ENCODE results near the gene RRP1B. TPM values are rescaled to one million over a fixed set of nuclear protein-coding genes. Genes with fewer than 3 reads are reported as not detected.

The RRP1B gene
- total and polyA plus RNA-seq, 2 of the 13 experiments (the other 11 are each of a cell fraction or from before 2014, with no cell fraction given), result 16.3 to 46.2 TPM

GRCh38 chr21:43646550-43647260 lies 12.7 kb upstream of the RRP1B start (continued):
- peak; percentile 71 for TF ChIP-seq ARID5B (CRISPR knock-in tag; IDR thresholded peaks at IDR 0.05)
- TF ChIP-seq PRDM10 (CRISPR knock-in tag; IDR thresholded peaks at IDR 0.05; ENCODE audit: low read depth), result peak; percentile 32; the same call in 1 of the 2 replicates
- no peak for TF ChIP-seq ZNF136 (CRISPR knock-in tag; IDR thresholded peaks at IDR 0.05; ENCODE audit: low read depth)
- TF ChIP-seq ZNF24 (IDR thresholded peaks at IDR 0.05), result no peak
- no peak for TF ChIP-seq CHD2 (IDR thresholded peaks at IDR 0.05; ENCODE audit: low read depth, low read length)
- no peak for TF ChIP-seq ZNF251 (CRISPR knock-in tag; IDR thresholded peaks at IDR 0.05)
- TF ChIP-seq MAX (IDR thresholded peaks at IDR 0.05), result peak; percentile 20; the same call in 1 of the 2 replicates
- peak; percentile 24; the same call in 1 of the 2 replicates for TF ChIP-seq ARID4A (CRISPR knock-in tag; IDR thresholded peaks at IDR 0.05; ENCODE audit: borderline replicate concordance)
- TF ChIP-seq RAD21 (CRISPR knock-in tag; IDR thresholded peaks at IDR 0.05), result peak; percentile 97
- no peak for TF ChIP-seq ZNF282 (IDR thresholded peaks at IDR 0.05; ENCODE audit: partially characterized antibody)
- no peak for TF ChIP-seq TBL1XR1 (IDR thresholded peaks at IDR 0.05; ENCODE audit: borderline replicate concordance, low read length, partially characterized antibody)
- peak; percentile 94 for TF ChIP-seq KDM3A (CRISPR knock-in tag; IDR thresholded peaks at IDR 0.05; ENCODE audit: low read depth)
- peak; percentile 33; the same call in 1 of the 2 replicates for TF ChIP-seq KDM5B (CRISPR knock-in tag; IDR thresholded peaks at IDR 0.05; ENCODE audit: borderline replicate concordance)
- TF ChIP-seq ZNF253 (CRISPR knock-in tag; IDR thresholded peaks at IDR 0.05; ENCODE audit: borderline replicate concordance), result no peak
- no peak for TF ChIP-seq ZBTB1 (CRISPR knock-in tag; IDR thresholded peaks at IDR 0.05; ENCODE audit: borderline replicate concordance)
- TF ChIP-seq MTA3 (CRISPR knock-in tag; IDR thresholded peaks at IDR 0.05), result no peak
- TF ChIP-seq SP1 (IDR thresholded peaks at IDR 0.05), result no peak
- peak; percentile 63; the same call in 1 of the 2 replicates for TF ChIP-seq SP1 (CRISPR knock-in tag; IDR thresholded peaks at IDR 0.05)
